ENCODE results near the gene DENND2C.
"Not testable (repeated sequence)": the region's sequence is repeated elsewhere in the genome, so short reads cannot be mapped to it uniquely, and the experiment has no call there.

Gene DENND2C

DNA sequence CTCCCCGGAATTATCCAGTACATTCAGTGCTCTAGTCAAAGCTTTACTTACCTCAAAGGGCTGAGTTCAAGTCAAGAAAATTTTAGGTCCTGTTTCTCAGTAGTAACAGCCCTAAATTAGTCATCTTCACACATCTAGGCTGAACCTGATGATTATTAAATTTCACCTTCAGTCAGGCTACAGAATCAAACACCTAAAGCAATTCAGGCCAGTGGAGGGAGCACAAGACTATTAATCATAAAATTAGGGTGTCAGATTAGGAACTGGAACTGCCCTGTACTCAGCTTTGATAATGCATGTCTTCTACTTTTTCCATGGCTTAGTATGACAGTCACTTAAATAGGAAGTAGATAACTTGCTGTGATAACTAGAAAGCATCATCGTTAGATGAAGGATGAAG, 60.0 kb downstream of the DENND2C start:
- DNase-seq, result no peak

DNA sequence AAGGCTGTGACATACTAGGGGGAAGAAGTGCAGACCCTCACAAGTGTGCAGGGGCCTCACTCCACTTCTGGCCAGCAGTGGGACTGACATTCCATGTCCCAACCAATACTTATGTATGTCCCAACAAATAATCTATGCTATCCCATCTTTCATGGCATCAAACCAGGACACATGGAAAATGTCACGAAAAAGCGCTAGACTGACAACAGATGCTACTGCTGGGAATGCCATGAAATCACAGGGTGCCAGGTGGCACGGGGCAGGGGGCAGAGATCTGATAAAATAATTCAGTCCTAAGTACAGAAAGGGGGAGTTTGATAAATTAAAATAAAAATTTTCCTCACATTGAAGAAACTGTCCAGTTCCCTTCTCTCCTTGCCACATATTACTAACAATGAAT, 60.8 kb downstream of the DENND2C start:
- DNase-seq, result no peak

DNA sequence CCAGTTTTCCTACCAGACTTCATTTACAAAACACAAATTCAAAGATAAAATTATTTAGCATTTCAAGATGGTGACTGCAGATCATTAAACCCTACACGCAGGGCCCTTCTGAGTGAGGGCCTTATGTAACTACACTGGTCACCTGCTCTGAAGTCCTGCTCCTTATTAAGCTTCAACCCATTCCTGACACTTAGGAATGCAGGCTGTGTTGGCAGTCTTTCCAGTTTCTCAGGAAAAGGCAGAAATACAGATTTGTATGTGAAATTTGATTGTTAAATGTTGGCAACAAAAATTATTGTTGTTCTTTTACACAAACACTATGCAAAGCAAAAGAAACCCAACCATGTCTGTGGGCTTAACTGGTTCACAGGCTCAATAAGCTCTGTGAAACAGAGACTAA, 62.6 kb downstream of the DENND2C start:
- DNase-seq, result no peak

DNA sequence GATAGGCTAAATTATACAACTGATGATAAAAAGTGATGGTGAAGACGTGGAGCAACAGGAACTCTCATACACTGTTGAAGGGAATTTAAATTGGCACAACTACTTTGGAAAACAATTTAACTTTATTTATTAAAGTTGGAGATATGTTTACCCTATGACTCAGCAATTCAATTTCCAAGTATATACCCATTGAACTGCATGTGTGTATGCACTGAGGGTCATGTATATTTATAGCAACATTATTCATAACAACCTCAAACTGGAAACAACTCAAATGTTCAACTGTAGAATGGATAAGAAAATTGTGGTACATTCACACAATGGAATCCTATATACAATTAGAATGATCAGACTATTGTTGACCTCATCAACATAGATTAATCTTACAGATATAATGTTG, 71.9 kb downstream of the DENND2C start:
- DNase-seq, result no peak

DNA sequence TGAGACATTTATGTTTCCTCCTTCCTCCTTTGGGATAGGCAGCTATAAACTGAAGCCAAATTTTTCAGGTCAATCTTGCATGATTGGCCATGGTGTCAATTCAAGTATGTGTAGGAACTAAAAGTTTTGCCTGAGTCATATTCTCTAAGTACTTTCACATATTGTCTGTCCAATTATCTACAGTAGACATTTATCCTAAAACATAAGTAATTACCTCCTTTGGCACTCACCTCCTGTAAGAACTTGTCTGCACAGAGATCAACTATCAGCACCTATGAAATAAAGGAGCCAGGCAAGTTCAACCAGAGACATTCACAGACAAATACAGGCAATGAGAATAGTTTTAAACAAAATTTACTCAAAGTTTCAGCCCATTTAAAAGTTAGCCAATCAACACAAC, 74.2 kb downstream of the DENND2C start:
- DNase-seq, result no peak

DNA sequence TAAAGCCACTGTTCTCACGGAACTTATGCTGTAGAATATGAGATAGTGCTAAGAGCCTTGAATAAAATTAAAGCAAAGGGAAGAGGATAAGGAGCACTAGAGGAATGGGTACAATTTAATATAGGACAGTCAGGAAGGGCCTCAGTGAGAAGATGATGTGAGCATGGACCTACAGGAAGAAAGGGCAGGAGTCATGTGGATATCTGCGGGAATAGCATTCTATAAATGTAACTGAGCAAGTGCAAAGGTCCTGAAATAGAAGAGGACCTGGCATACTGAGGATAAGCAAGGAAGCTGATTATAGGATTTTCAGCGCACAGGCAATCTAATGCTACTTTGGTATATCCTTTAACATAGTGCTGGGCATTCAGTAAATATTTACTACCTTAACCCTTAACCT, 75.8 kb downstream of the DENND2C start:
- DNase-seq, result no peak

DNA sequence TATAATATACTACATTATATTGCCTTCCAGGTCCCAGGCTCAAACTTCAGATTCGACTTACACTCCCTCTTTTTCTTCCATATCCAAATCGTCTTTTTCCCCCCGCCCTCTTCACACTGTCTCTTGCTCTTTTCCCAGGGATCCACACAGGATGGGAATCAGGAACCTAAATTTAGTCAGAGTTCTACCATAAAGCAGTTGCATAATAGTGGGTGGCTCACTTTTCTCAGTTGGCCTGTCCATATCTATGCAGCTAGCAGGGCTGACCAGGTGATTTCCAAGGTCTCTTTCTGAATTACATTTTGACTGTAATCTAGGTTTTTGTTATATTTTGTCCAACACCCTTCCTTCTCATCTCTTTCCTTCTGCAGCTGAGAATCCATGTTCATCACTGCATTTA, 80.7 kb downstream of the DENND2C start:
- DNase-seq, result no peak

DNA sequence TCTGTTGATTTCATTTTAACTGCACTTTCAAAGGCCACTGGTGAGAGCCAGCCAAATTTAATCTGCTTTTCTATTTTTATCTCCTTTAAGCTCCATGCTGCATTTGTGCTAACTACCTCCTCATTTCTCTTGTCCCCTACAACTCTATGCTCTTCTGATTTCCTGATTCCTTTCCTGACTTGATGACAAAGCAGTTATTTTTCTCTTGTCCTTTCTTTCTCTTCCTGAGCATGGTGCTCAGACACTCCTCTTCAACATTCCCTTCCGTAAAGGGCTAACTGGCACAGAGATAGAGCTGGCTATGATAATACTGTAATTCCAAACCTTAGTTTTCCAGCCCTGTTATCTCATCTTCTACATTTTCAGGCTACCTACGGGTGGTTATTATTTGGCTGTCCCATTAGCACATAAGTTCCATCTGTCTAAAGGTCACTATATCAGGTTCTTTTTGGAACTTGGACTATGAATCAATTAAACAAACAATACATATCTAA, 81.6 kb downstream of the DENND2C start:
- no peak for DNase-seq

DNA sequence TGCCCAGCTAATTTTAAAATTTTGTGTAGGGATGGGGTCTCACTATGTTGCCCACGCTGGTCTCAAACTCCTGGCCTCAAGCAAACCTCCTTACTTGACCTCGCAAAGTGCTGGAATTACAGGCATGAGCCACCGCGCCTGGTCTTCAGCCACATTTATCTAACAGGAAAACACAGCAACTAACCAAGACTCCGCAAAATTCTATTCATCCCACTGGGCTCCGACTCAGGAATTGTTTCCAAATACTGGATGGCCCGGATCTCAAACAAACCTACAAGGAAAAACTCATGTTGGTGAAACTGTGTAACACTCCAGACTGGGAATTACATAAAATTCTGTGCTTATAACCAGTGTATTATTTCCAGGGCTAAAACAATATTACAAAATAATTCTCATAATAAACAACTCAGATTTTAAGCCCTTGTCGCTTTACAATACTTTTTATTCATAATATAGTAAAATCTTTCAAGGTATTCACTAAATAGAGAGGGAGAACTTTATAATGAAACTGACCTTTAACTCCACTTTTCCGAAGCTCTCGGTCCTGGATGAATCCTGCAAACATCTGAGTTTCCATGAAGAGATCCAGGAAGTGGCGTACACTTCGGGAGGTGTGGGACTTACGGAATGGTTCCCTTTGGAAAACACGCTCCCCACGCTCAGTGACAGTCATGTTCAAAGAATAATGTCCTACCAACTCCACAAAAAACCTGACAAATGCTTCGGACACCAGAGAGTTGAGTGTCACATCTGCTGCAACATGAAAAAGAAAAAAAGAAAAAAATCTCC, 82.5 kb downstream of the DENND2C start:
- DNase-seq, result no peak

DNA sequence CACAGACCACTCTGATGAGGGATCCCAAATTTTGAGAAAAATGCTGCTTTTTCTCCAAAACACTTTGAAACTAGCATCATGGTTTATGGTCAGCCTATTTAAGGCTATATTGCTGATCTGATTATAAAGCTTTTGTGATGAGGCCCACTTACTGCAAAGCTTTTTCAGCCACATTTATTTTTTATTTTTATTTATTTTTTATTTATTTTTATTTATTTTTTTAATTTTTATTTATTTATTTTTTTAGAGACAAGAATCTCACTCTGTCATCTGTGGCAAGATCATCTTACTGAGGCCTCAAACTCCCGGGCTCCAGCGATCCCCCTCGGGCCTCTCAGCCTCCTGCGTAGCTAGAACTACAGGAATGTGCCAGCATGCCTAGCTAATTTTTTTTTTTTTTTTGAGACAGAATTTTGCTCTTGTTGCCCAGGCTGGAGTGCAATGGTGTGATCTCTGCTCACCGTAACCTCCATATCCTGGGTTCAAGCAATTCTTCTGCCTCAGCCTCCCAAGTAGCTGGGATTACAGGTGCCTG, 83.3 kb downstream of the DENND2C start:
- no peak for DNase-seq

DNA sequence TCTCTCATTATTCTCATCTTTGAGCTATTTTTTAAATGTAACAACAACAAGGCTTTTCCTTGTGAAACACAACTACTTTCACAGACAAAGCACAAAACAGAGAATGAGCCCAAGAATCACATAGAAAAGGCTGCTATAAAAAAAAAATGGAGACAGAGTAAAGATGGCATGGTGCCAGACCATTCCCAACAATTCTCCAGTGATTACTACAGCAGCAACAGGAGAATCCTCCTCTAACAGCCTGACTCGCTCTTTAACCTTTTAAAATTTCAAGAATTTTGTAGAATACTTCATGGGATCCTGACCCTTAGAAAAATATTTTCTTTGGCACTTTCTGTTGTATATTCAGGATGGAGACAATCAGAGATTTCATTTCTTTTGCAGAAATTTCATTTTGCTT, 84.6 kb downstream of the DENND2C start:
- DNase-seq, result no peak

DNA sequence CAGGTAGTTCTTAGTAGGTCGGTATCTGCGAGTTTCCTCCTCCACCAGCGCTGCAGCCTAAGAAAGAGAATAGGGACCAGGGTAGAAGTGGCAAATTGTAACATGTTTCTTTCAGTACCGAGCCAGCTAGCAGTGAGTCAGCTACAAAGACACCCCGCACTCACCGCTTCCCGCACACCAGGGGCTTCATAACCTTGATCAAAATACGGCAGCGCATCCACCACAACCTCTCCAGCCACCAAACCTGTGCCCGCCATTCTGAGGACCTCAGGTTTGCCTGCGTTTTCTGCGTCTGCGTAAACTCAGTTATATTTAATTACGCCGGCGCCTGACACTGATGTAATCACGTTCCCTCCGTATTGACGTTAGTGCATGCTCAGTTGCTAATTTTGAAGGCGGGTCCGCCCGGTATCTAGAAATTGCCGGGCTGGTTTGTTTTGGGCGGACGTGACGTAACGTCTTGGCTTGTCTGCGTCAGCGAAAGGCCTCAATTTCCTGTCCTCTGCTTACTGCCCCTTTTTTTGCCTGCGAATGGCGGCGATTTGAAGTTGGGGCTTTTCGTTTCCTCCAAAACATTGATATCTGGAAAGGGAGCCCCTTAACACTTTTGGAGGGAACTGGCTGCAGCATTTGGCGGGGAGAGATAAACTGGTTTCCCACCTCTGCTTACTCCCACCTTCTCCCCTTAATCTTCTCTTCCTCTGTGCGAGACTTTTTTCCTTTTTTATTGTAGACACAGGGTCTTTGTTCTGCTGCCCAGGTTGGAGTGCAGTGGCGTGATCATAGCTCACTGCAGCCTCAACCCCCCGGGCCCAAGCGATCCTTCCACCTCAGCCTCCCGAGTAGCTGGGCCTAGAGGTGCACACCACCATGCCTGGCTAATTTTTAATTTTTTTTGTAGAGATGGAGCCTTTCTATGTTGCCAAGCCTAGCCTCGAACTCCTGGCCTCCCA, 88.2 kb downstream of the DENND2C start, which contains the start of gene BCAS2:
BCAS2 (minus strand) TSS at position 281 of the 953 bp plus-strand sequence; CDS start at position 257, 24 bp downstream.
- peak; percentile 68 to 99 (median 93) for DNase-seq

DNA sequence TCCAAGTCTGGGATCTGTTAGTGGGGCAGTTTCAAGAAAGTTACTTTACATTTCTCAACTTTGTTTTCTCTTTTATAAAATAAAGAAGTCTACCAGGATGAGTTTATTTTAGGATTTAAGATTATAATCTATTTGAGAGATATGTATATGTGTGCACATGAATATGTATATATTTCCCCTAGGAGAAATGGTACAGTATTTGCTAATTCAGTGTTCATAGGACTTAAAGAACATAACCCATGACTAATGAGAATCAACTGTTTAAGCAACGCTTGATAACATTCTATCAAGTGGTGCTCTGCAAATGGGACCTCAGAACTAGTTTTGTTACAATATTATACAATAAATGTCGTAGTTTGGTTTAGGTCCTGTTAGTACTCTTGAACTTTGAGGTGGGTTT, 95.5 kb downstream of the DENND2C start:
- no peak for DNase-seq

DNA sequence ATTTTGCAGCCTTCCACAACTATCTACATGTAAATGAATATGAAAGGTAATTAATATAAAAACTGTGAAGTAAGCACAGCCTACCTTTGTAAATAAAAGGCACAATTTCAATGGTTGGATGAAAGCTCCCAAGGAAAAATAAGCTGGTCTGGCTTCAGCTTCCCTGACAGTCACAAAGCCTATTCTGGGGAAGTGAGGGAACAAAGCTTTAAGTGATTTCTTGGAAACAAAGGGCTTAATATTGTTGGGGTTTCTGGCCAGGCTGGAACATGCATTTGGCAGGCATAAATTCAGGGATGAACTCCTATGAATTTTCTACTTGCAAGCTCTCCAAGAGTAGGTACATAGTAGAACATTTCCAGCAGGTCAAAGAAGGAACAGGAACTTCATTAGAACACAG, 105.7 kb downstream of the DENND2C start:
- DNase-seq, result peak in 3 of 56 donors; percentile 1 to 21 (median 1)

DNA sequence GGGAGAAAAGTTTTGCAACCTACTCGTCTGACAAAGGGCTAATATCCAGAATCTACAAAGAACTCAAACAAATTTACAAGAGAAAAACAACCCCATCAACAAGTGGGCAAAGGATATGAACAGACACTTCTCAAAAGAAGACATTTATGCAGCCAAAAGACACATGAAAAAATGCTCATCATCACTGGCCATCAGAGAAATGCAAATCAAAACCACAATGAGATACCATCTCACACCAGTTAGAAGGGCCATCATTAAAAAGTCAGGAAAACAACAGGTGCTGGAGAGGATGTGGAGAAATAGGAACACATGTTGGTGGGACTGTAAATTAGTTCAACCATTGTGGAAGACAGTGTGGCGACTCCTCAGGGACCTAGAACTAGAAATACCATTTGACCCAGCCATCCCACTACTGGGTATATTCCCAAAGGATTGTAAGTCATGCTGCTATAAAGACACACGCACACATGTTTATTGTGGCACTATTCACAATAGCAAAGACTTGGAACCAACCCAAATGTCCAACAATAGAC, 106.8 kb downstream of the DENND2C start:
- DNase-seq, result not testable (repeated sequence)

DNA sequence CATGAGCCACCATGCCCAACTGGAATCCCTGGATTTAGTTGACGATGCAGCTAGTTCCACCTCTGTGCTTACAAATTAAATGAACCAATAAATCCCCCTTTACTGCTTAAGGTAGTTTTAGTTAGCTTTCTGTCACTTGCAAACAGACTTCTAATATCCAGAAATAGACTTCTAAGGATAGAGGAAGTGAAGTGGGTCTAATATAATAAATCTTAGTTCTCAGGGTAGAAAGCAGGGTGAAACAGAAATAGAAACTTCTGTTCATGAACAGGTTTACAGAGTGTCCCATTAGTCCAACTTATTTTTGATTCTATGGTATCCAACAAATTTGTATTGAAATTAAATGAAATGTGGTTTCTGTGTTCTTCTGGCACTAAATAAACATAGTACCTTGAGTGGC, 108.5 kb downstream of the DENND2C start:
- no peak for DNase-seq

DNA sequence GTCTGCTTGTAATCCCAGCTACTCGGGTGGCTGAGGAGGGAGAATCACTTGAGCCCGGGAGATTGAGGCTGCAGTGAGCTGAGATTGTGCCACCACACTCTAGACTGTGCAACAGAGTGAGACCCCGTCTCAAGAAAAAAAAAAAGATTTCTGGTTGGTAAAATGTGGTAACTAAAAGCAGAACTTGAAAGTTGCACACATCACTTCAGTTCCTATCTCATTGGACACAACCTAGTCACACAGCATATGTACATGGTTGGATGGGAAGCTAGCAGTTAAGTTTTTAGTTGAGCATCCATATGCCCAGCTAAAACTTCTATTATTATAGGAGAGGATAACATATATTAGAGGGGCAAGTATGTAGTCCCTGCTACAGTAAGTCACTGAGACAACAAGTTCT, 110.5 kb downstream of the DENND2C start:
- DNase-seq, result no peak

DNA sequence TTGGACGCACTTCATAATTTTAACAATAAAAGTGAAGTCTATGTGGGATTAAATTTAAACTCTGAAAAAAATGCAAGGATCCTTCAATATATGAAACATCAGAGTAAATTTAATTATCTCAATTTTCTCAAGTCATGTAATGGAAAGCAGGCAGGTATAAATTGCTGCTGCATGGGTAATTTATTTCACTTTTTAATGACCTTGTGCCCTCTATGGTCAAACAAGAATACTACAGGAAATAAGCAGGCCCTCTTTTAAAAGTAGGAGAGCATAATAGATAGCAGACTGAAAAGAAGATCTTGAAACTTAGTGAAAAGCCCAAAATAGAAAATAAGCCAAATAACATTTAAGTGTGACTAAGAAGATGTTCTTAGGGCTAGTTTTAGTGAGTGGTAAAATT, 111.3 kb downstream of the DENND2C start:
- DNase-seq, result no peak

DNA sequence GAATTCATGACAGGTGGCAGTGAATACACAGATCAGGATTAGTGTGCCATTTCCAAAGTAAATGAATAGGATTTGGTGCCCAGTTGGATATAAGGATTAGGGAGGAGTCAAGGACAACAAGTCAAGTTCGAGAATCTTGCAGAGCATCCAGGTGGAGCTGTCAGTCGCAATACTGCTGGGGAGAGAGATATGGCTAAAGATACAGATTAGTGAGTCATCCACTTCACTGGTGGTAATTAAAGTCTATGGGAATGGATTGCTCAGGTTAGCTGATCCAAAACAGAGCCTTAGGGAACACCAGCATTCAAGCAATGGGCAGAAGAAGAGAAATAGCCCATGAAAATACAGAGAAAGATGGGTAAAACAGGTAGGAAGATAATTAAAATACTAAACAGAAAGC, 115.3 kb downstream of the DENND2C start:
- no peak for DNase-seq

DNA sequence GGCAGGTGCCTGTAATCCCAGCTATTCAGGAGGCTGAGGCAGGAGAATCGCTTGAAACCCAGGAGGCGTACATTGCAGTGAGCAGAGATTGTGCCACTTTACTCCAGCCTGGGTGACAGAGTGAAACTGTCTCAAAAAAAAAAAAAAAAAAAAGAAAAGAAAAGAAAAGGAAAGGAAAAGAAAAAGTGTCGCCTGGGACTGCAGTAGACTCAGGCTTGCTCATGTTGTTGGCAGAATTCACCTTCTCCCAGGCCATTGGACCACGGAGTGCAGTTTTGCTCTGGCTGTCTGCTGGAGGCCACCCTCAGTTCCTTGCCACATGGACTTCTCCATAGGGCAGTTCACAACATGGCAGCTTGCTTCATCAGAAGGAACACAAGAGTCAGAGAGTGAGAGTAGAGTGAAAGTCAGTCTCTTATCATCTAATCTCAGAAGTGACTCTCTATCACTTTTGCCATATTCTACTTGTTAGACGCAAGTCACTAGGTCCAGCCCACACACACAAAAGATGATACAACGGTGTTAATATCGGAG, 117.7 kb downstream of the DENND2C start:
- DNase-seq, result no peak

DNA sequence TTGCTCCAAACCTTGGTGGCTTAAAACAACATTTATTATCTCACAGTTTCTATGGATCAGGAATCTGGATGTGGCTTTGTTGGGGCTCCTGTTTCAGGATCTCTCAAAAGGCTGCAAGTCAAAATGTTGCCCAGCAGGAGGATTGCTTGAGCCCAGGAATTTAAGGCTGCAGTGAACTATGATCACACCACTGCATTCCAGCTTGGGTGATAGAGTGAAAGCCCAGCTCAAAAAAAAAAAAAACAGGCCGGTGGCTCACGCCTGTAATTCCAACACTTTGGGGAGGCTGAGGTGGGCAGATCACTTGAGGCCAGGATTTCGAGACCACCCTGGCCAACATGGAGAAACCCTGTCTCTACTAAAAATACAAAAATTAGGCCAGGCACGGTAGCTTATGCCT, 118.4 kb downstream of the DENND2C start:
- no peak for DNase-seq
